ENCODE measurements around the gene TANGO6.

The TANGO6 gene

GRCh38 chr16:68869492-68870088 is 26.3 kb downstream of the TANGO6 start:
- Histone ChIP-seq H3K27ac (ENCODE audit: low read length) (no peak overlapping the region), H3K4me3 (ENCODE audit: low read depth in 1 of 2, low read length in 2 of 2) (no peak overlapping the region), H3K27me3 (ENCODE audit: low read depth, low read length) (no peaks in the 10 kb centered on the region), H3K36me3 (ENCODE audit: control insufficient read depth in 1 of 2, insufficient read depth in 2 of 2, low read length in 2 of 2) (peaks cover 0 to 28% of the 10 kb centered on the region in 2 donors), H3K4me1 (ENCODE audit: control insufficient read depth in 1 of 2, insufficient read depth in 2 of 2, low read length in 2 of 2) (no peaks in the 10 kb centered on the region), H3K9me3 (ENCODE audit: control insufficient read depth in 1 of 2, low read length in 2 of 2) (no peaks in the 10 kb centered on the region)

- H3K27ac ChIP-seq (ENCODE audit: low read length), result no peak overlapping the region
- peaks cover 7 to 27% of the 10 kb centered on the region in 2 donors for H3K36me3 ChIP-seq (ENCODE audit: control insufficient read depth in 1 of 2, insufficient read depth in 2 of 2, low read length in 2 of 2)
- H3K27me3 ChIP-seq (ENCODE audit: low read depth, low read length), result no peaks in the 10 kb centered on the region
- H3K4me1 ChIP-seq (ENCODE audit: control insufficient read depth in 1 of 2, insufficient read depth in 2 of 2, low read length in 2 of 2), result no peaks in the 10 kb centered on the region
- no peak overlapping the region for H3K4me3 ChIP-seq (ENCODE audit: low read depth in 1 of 2, low read length in 2 of 2)
- no peaks in the 10 kb centered on the region for H3K9me3 ChIP-seq (ENCODE audit: control insufficient read depth in 1 of 2, low read length in 2 of 2)
These were observed 30.5 kb downstream of the TANGO6 start for GRCh38 chr16:68873635-68874471.

- no peak overlapping the region for H3K27ac ChIP-seq (ENCODE audit: low read length)
- H3K4me1 ChIP-seq (ENCODE audit: control insufficient read depth in 1 of 2, insufficient read depth in 2 of 2, low read length in 2 of 2), result no peaks in the 10 kb centered on the region
- H3K9me3 ChIP-seq (ENCODE audit: control insufficient read depth in 1 of 2, low read length in 2 of 2), result no peaks in the 10 kb centered on the region
- no peaks in the 10 kb centered on the region for H3K27me3 ChIP-seq (ENCODE audit: low read depth, low read length)
- H3K4me3 ChIP-seq (ENCODE audit: low read depth in 1 of 2, low read length in 2 of 2), result no peak overlapping the region
- peaks cover 7 to 22% of the 10 kb centered on the region in 2 donors for H3K36me3 ChIP-seq (ENCODE audit: control insufficient read depth in 1 of 2, insufficient read depth in 2 of 2, low read length in 2 of 2)
These were observed 32.5 kb downstream of the TANGO6 start for GRCh38 chr16:68875871-68876270.

- no peak overlapping the region for H3K27ac ChIP-seq (ENCODE audit: low read length)
- no peak overlapping the region for H3K4me3 ChIP-seq (ENCODE audit: low read depth in 1 of 2, low read length in 2 of 2)
- no peaks in the 10 kb centered on the region for H3K27me3 ChIP-seq (ENCODE audit: low read depth, low read length)
- no peaks in the 10 kb centered on the region for H3K9me3 ChIP-seq (ENCODE audit: control insufficient read depth in 1 of 2, low read length in 2 of 2)
- H3K4me1 ChIP-seq (ENCODE audit: control insufficient read depth in 1 of 2, insufficient read depth in 2 of 2, low read length in 2 of 2), result peaks cover 0 to 13% of the 10 kb centered on the region in 2 donors
- peaks cover 0 to 8% of the 10 kb centered on the region in 2 donors for H3K36me3 ChIP-seq (ENCODE audit: control insufficient read depth in 1 of 2, insufficient read depth in 2 of 2, low read length in 2 of 2)
These were observed 40.4 kb downstream of the TANGO6 start for GRCh38 chr16:68883685-68884084.

GRCh38 chr16:68884401-68884800 is 41.1 kb downstream of the TANGO6 start:
- Histone ChIP-seq H3K27ac (ENCODE audit: low read length) (no peak overlapping the region), H3K4me1 (ENCODE audit: control insufficient read depth in 1 of 2, insufficient read depth in 2 of 2, low read length in 2 of 2) (peaks cover 0 to 13% of the 10 kb centered on the region in 2 donors), H3K4me3 (ENCODE audit: low read depth in 1 of 2, low read length in 2 of 2) (no peak overlapping the region), H3K27me3 (ENCODE audit: low read depth, low read length) (no peaks in the 10 kb centered on the region), H3K9me3 (ENCODE audit: control insufficient read depth in 1 of 2, low read length in 2 of 2) (no peaks in the 10 kb centered on the region), H3K36me3 (ENCODE audit: control insufficient read depth in 1 of 2, insufficient read depth in 2 of 2, low read length in 2 of 2) (peaks cover 0 to 8% of the 10 kb centered on the region in 2 donors)

- Histone ChIP-seq H3K27me3 (ENCODE audit: low read depth, low read length) (no peaks in the 10 kb centered on the region), H3K4me1 (ENCODE audit: control insufficient read depth in 1 of 2, insufficient read depth in 2 of 2, low read length in 2 of 2) (peaks cover 0 to 13% of the 10 kb centered on the region in 2 donors), H3K27ac (ENCODE audit: low read length) (no peak overlapping the region)
These were observed 41.8 kb downstream of the TANGO6 start for GRCh38 chr16:68884861-68885720.

GRCh38 chr16:68887107-68887506 is 43.8 kb downstream of the TANGO6 start:
- Histone ChIP-seq H3K4me1 (ENCODE audit: control insufficient read depth in 1 of 2, insufficient read depth in 2 of 2, low read length in 2 of 2) (peaks cover 0 to 13% of the 10 kb centered on the region in 2 donors), H3K27me3 (ENCODE audit: low read depth, low read length) (no peaks in the 10 kb centered on the region), H3K4me3 (ENCODE audit: low read depth in 1 of 2, low read length in 2 of 2) (no peak overlapping the region), H3K36me3 (ENCODE audit: control insufficient read depth in 1 of 2, insufficient read depth in 2 of 2, low read length in 2 of 2) (peaks cover 0 to 4% of the 10 kb centered on the region in 2 donors), H3K27ac (ENCODE audit: low read length) (no peak overlapping the region), H3K9me3 (ENCODE audit: control insufficient read depth in 1 of 2, low read length in 2 of 2) (no peaks in the 10 kb centered on the region)

More at GRCh38 chr16:68884861-68885720, 41.8 kb downstream of the TANGO6 start:
- Histone ChIP-seq H3K4me3 (ENCODE audit: low read depth in 1 of 2, low read length in 2 of 2) (no peak overlapping the region), H3K9me3 (ENCODE audit: control insufficient read depth in 1 of 2, low read length in 2 of 2) (no peaks in the 10 kb centered on the region), H3K36me3 (ENCODE audit: control insufficient read depth in 1 of 2, insufficient read depth in 2 of 2, low read length in 2 of 2) (peaks cover 0 to 9% of the 10 kb centered on the region in 2 donors)

GRCh38 chr16:68889508-68890150 is 46.3 kb downstream of the TANGO6 start:
- H3K27ac ChIP-seq (ENCODE audit: low read length), result no peak overlapping the region
- H3K9me3 ChIP-seq (ENCODE audit: control insufficient read depth in 1 of 2, low read length in 2 of 2), result no peaks in the 10 kb centered on the region
- no peaks in the 10 kb centered on the region for H3K27me3 ChIP-seq (ENCODE audit: low read depth, low read length)
- no peak overlapping the region for H3K4me3 ChIP-seq (ENCODE audit: low read depth in 1 of 2, low read length in 2 of 2)
- peaks cover 0 to 7% of the 10 kb centered on the region in 2 donors for H3K4me1 ChIP-seq (ENCODE audit: control insufficient read depth in 1 of 2, insufficient read depth in 2 of 2, low read length in 2 of 2)
- H3K36me3 ChIP-seq (ENCODE audit: control insufficient read depth in 1 of 2, insufficient read depth in 2 of 2, low read length in 2 of 2), result peaks cover 0 to 4% of the 10 kb centered on the region in 2 donors

- Histone ChIP-seq H3K4me3 (ENCODE audit: low read depth in 1 of 2, low read length in 2 of 2) (no peak overlapping the region), H3K27me3 (ENCODE audit: low read depth, low read length) (no peaks in the 10 kb centered on the region), H3K9me3 (ENCODE audit: control insufficient read depth in 1 of 2, low read length in 2 of 2) (no peaks in the 10 kb centered on the region), H3K4me1 (ENCODE audit: control insufficient read depth in 1 of 2, insufficient read depth in 2 of 2, low read length in 2 of 2) (no peaks in the 10 kb centered on the region), H3K27ac (ENCODE audit: low read length) (no peak overlapping the region), H3K36me3 (ENCODE audit: control insufficient read depth in 1 of 2, insufficient read depth in 2 of 2, low read length in 2 of 2) (peaks cover 0 to 4% of the 10 kb centered on the region in 2 donors)
These were observed 48.9 kb downstream of the TANGO6 start for GRCh38 chr16:68892214-68892613.

GRCh38 chr16:68892898-68893297 is 49.6 kb downstream of the TANGO6 start:
- H3K36me3 ChIP-seq (ENCODE audit: control insufficient read depth in 1 of 2, insufficient read depth in 2 of 2, low read length in 2 of 2), result peaks cover 0 to 4% of the 10 kb centered on the region in 2 donors
- no peak overlapping the region for H3K4me3 ChIP-seq (ENCODE audit: low read depth in 1 of 2, low read length in 2 of 2)
- H3K27me3 ChIP-seq (ENCODE audit: low read depth, low read length), result no peaks in the 10 kb centered on the region
- H3K4me1 ChIP-seq (ENCODE audit: control insufficient read depth in 1 of 2, insufficient read depth in 2 of 2, low read length in 2 of 2), result no peaks in the 10 kb centered on the region
- H3K9me3 ChIP-seq (ENCODE audit: control insufficient read depth in 1 of 2, low read length in 2 of 2), result no peaks in the 10 kb centered on the region
- no peak overlapping the region for H3K27ac ChIP-seq (ENCODE audit: low read length)

All from muscle layer of duodenum (tissue), 2 donors.